DOHH2 (cell line): ENCODE measurements around the gene PPARA.
"Not testable (repeated sequence)": the region's sequence is repeated elsewhere in the genome, so short reads cannot be mapped to it uniquely, and the experiment has no call there.

Source experiments
- CTCF ChIP-seq: fragments of 200-600 bp; sonication (generic); IDR thresholded peaks from one replicate; pipeline ENCODE4 v1.5.1; 2014; ENCODE audit warnings: antibody characterized with exemption, mild to moderate bottlenecking, low read depth, low read length; ENCODE audit not compliant: poor library complexity, severe bottlenecking
- EZH2phosphoT487 ChIP-seq: fragments of 200-600 bp; sonication (generic); IDR thresholded peaks from 2 replicates; pipeline ENCODE4 v1.6.1; 2017; ENCODE audit warnings: borderline replicate concordance, mild to moderate bottlenecking, antibody characterized with exemption, low read length, moderate library complexity, mixed read lengths

DNA sequence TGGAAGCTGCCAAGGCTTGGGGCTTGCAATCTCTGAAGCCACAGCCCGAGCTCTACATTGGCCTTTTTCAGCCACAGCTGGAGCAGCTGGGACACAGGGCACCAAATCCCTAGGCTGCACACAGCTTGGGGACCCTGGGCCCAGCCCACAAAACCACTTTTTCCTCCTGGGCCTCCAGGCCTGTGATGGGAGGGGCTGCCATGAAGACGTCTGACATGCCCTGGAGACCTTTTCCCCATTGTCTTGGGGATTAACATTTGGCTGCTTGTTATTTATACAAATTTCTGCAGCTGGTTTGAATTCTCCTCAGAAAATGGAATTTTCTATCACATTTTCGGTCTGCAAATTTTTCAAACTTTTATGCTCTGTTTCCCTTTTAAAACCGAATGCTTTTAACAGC is 115.3 kb downstream of the PPARA start:
- TF ChIP-seq CTCF, EZH2phosphoT487: not testable (repeated sequence)
